ENCODE measurements around the gene UGT1A5.

DNA sequence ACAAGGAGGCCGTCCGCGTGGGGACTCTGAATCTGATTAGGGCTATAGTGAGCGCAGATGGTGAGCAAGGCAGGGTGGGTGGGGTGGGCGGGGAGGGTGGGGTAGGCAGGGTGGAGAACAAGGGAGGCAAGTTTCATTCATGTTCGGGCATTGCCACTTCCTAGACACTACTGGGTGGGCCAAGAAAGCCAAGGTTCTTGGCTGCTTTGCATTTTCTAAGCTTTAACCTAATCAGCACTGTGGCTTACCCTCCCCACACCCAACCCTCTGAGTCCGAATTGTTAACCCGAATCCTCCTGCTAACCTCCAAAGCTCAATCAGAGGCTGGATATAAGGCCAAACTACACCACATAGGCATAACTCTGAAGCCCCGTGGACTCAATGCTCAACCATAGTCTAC is 83.5 kb downstream of the UGT1A5 start:
- TF ChIP-seq POLR2A (IDR thresholded peaks at IDR 0.05; ENCODE audit: low read depth, low read length) = no peak
- no peak for TF ChIP-seq POLR2AphosphoS5 (IDR thresholded peaks at IDR 0.05; ENCODE audit: low read depth, low read length)
- TF ChIP-seq TAF1 (IDR thresholded peaks at IDR 0.05; ENCODE audit: borderline replicate concordance, low read depth, low read length) = no peak
